Epidermal melanocyte (primary cell): ENCODE data around the gene CCR5AS.
"Not testable (repeated sequence)": the region's sequence is repeated elsewhere in the genome, so short reads cannot be mapped to it uniquely, and the experiment has no call there.

Experiments used
- DNase-seq: peaks from one replicate; pipeline ENCODE4 v3.0.0; 2011; ENCODE audit warnings: low spot score; ENCODE audit not compliant: insufficient read length

Gene CCR5AS

GRCh38 chr3:46429250-46429649 is 22.4 kb upstream of the CCR5AS start:
- no peak for DNase-seq

- no peak for DNase-seq
Measured at GRCh38 chr3:46427916-46428833, 21.3 kb upstream of the CCR5AS start.

GRCh38 chr3:46427404-46427803 is 20.5 kb upstream of the CCR5AS start:
- not testable (repeated sequence) for DNase-seq

DNA sequence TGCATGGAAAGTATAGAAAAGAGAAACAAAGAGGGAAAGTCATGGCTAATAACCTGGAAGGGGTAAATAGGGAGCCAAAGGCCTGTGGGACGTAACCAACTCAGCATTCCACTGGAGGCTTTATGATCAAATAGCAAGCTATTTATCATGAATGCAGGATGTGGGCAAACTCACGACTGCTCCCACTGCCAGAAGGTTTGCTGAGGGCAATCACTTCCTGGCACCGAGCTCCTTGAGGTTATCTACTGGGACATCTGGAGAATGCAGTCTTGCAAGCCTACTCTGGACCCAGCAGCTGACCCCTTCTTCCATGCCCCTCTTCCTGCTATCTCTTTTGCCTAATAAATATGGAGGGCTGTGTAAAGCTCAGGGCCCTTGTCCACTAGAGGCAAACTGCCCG is 19.6 kb upstream of the CCR5AS start:
- not testable (repeated sequence) for DNase-seq

GRCh38 chr3:46423588-46423987 is 16.7 kb upstream of the CCR5AS start:
- no peak for DNase-seq

GRCh38 chr3:46422617-46423016 is 15.8 kb upstream of the CCR5AS start:
- DNase-seq: no peak

DNA sequence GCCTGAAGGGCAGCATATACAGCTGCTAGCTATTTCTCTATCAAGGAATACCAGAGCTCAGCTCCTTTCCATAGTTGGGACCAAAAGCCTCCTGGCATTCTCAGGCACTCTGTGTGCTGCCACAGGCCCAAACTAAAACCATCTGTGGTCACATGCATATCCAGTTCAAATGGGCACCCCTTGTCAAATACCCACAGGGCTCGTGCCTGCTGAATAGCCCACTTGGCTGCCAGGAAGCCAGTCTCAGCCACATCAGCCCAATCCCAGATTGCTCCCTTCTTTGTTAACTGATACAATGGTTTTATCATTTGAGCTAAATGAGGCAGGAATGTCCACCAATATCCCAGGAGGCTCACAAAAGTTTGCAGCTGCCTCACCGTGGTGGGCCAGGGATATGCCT is 14.1 kb upstream of the CCR5AS start:
- no peak for DNase-seq

DNA sequence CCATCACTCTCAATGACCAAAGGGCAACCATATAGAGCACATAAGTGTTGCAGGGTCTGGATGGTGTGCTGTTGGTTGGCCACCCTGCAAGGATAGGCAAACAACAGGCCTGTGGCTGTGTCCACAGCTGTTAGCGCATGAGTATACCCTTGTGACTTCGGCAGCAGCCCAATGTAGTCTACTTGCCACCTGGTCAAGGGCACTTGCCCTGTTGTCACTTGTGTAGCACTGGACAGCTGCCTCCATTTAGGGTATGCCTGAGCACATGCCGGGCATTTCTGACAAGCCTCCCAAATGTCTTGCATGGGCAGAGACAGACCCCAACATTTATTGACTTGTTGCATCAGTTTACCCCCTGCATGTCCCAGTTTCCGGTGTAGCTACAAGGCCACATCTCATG is 12.9 kb upstream of the CCR5AS start:
- DNase-seq: no peak

- DNase-seq: no peak
Measured at GRCh38 chr3:46417841-46418611, 11.2 kb upstream of the CCR5AS start.

DNA sequence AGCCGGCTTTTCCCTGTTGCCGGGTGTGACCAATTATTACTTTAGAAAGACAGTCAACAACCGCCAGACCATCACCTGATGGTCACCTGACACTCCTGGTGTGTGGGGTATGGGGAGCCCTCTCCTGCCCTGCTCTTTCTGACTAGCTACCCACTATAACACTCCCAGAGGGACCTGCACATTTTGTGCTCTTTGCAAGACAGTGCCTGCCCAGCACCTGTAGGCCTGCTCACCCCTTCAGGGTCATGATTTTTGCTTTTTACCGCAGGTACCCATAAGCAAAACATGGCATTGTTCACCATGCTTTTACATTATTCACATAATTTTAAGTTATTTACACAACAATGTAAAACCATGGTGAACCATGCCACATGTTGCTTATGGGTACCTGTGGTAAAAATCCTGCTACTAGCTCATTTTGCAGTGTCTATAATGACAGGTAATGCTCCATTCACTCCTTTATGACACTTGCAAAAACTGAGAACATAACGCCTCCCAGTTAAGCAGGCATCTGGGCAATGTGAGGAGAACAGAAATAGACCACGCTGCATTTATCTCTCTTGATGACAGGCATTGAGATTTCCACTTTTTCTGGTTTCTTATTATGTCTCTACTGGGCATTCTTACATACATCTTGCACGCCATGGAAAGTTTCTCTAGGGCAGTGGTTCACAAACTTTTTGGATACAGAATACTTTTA is 10.1 kb upstream of the CCR5AS start:
- no peak for DNase-seq

DNA sequence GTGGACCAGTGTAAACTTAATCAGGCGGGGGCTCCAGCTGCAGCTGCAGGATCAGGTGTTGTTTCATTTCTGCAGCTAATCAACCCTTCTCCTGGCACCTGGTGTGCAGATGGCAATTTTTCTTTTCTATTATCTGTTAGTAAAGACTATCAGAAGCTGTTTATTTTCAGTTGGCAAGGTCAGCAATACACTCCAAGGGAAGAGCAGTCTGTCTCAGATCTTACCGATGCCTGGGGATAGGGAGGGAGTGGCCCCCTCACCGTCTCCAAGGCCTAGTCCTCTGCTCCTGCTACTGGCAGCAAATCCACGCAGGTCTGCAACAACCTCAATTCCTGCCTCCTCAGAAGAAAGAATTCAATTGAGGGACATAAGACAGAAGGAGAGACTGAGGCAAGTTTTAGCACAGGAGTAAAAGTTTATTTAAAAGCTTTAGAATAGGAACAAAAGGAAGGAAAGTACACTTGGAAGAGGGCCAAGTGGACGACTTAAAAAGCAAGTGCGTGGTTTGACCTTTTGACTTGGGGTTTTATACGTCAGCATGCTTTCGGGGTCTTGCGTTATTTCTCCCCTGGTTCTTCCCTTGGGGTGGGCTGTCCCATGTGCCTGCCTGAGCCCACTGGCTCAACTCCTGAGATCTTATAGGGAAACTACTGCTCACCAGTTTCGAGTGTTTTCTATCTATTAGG is 9.4 kb upstream of the CCR5AS start:
- DNase-seq: no peak

GRCh38 chr3:46414739-46415138 is 7.9 kb upstream of the CCR5AS start:
- DNase-seq: no peak

DNA sequence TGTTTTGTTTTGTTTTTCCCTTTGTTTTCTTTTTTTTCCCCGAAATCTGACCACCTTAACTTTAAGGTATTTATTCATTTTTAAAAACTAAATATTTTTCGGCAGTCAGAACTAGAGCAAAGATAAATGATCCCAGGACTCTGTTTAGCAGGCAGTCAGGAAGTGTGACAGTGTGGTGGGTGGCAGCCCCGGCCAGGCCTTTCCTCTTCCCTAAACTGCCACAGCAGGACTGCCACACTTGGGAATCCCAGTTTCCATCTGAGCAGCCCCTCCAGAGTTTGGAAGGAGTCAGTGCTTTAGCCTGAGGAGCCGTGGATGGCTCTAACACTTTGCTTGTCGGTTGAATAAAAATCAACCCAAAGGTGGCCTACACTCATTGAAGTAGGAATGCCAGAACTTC is 7.1 kb upstream of the CCR5AS start:
- DNase-seq: no peak

DNA sequence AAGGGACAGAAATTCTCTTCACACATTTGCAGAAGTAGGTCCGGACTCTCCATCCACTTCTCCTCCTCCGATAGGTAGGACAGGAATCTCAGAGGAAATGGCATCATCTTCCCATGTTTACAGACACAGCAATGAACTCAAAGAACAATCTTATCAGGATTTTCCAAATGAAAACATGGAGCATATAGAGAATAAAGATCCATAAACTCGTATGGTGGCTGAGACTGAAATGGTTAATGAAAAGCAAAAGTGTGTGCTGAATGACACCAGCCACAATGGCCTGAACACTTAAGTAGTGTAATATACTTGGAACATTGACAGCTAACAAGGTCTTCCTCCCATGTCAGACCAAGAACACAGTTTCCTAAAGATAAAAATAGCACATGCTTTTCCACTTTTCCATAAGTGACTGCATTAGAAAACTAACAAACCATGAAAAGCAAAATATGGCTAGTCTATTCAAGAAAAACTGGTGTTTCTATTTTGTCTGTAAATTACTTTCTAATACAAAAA is 6.0 kb upstream of the CCR5AS start:
- DNase-seq: no peak

GRCh38 chr3:46411271-46411670 is 4.4 kb upstream of the CCR5AS start:
- no peak for DNase-seq

GRCh38 chr3:46410669-46411068 is 3.8 kb upstream of the CCR5AS start:
- no peak for DNase-seq

GRCh38 chr3:46409739-46410489 is 3.0 kb upstream of the CCR5AS start:
- DNase-seq: no peak

DNA sequence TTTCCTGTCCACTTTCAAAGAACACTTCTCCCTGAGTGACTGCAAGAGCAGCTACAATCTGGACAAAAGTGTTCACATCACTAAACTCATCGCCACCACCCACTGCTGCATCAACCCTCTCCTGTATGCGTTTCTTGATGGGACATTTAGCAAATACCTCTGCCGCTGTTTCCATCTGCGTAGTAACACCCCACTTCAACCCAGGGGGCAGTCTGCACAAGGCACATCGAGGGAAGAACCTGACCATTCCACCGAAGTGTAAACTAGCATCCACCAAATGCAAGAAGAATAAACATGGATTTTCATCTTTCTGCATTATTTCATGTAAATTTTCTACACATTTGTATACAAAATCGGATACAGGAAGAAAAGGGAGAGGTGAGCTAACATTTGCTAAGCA is 2.0 kb upstream of the CCR5AS start:
- no peak for DNase-seq

GRCh38 chr3:46407970-46408369 is 1.1 kb upstream of the CCR5AS start:
- no peak for DNase-seq

- no peak for DNase-seq
Measured at GRCh38 chr3:46406443-46406787, 451 bp downstream of the CCR5AS start.
